IPS-15b (cell line): ENCODE measurements around the gene NPIPA7.
"Not testable (repeated sequence)": the region's sequence is repeated elsewhere in the genome, so short reads cannot be mapped to it uniquely, and the experiment has no call there.

Experiments
- H3K27me3 ChIP-seq: one replicate; pipeline ENCODE4 v1.6.1; 2013; ENCODE audit warnings: low read length; ENCODE audit not compliant: control insufficient read depth, insufficient read depth
- H3K36me3 ChIP-seq: one replicate; pipeline ENCODE4 v1.6.1; 2013; ENCODE audit warnings: low read length; ENCODE audit not compliant: control insufficient read depth, insufficient read depth
- H3K4me1 ChIP-seq: one replicate; pipeline ENCODE4 v1.6.1; 2013; ENCODE audit warnings: mild to moderate bottlenecking, low read length; ENCODE audit not compliant: control insufficient read depth, insufficient read depth
- H3K4me3 ChIP-seq: one replicate; pipeline ENCODE4 v1.5.1; 2013; ENCODE audit warnings: low read depth, low read length
- H3K9ac ChIP-seq: one replicate; pipeline ENCODE4 v1.6.1; 2013; ENCODE audit warnings: low read depth, mild to moderate bottlenecking, low read length
- H3K9me3 ChIP-seq: one replicate; pipeline ENCODE4 v1.6.1; 2013; ENCODE audit warnings: mild to moderate bottlenecking, low read length; ENCODE audit not compliant: control insufficient read depth, insufficient read depth

NPIPA7 gene

GRCh38 chr16:16378840-16379239, at the start of gene NPIPA7:
Gene NPIPA7 (plus strand): TSS chr16:16379140. CDS start chr16:16379245, 105 bp downstream.
- not testable (repeated sequence) for H3K4me3 ChIP-seq, H3K9ac ChIP-seq, H3K27me3 ChIP-seq, H3K36me3 ChIP-seq, H3K4me1 ChIP-seq, H3K9me3 ChIP-seq

GRCh38 chr16:16331466-16331865, 47.5 kb upstream of the NPIPA7 start:
- not testable (repeated sequence) for H3K9me3 ChIP-seq, H3K36me3 ChIP-seq, H3K27me3 ChIP-seq, H3K4me1 ChIP-seq, H3K9ac ChIP-seq, H3K4me3 ChIP-seq

- H3K4me1 ChIP-seq, H3K9ac ChIP-seq, H3K9me3 ChIP-seq, H3K27me3 ChIP-seq, H3K36me3 ChIP-seq, H3K4me3 ChIP-seq: not testable (repeated sequence)
These were observed 21.4 kb upstream of the NPIPA7 start for GRCh38 chr16:16357556-16357955.

- H3K9ac ChIP-seq, H3K27me3 ChIP-seq, H3K4me3 ChIP-seq, H3K9me3 ChIP-seq, H3K4me1 ChIP-seq, H3K36me3 ChIP-seq: not testable (repeated sequence)
These were observed 20.2 kb upstream of the NPIPA7 start for GRCh38 chr16:16358539-16359240.

- H3K27me3 ChIP-seq, H3K9me3 ChIP-seq, H3K36me3 ChIP-seq, H3K4me1 ChIP-seq, H3K9ac ChIP-seq, H3K4me3 ChIP-seq: not testable (repeated sequence)
These were observed 15.3 kb upstream of the NPIPA7 start for GRCh38 chr16:16363595-16363994.

- not testable (repeated sequence) for H3K4me3 ChIP-seq, H3K4me1 ChIP-seq, H3K27me3 ChIP-seq, H3K36me3 ChIP-seq, H3K9ac ChIP-seq, H3K9me3 ChIP-seq
These were observed 14.8 kb upstream of the NPIPA7 start for GRCh38 chr16:16364100-16364499.

- H3K36me3 ChIP-seq, H3K4me1 ChIP-seq, H3K9me3 ChIP-seq, H3K27me3 ChIP-seq, H3K4me3 ChIP-seq, H3K9ac ChIP-seq: not testable (repeated sequence)
These were observed 14.2 kb upstream of the NPIPA7 start for GRCh38 chr16:16364701-16365100.

- H3K9me3 ChIP-seq, H3K9ac ChIP-seq, H3K4me3 ChIP-seq, H3K27me3 ChIP-seq, H3K36me3 ChIP-seq, H3K4me1 ChIP-seq: not testable (repeated sequence)
These were observed 13.6 kb upstream of the NPIPA7 start for GRCh38 chr16:16365319-16365718.

GRCh38 chr16:16365851-16366250, 13.1 kb upstream of the NPIPA7 start:
- not testable (repeated sequence) for H3K4me3 ChIP-seq, H3K36me3 ChIP-seq, H3K4me1 ChIP-seq, H3K27me3 ChIP-seq, H3K9me3 ChIP-seq, H3K9ac ChIP-seq

GRCh38 chr16:16366552-16367284, 12.2 kb upstream of the NPIPA7 start:
- H3K9ac ChIP-seq, H3K9me3 ChIP-seq, H3K36me3 ChIP-seq, H3K4me1 ChIP-seq, H3K27me3 ChIP-seq, H3K4me3 ChIP-seq: not testable (repeated sequence)

- not testable (repeated sequence) for H3K9me3 ChIP-seq
These were observed 11.7 kb upstream of the NPIPA7 start for GRCh38 chr16:16367285-16367628.

GRCh38 chr16:16369081-16369856, 9.7 kb upstream of the NPIPA7 start:
- H3K9me3 ChIP-seq, H3K36me3 ChIP-seq, H3K4me1 ChIP-seq, H3K27me3 ChIP-seq, H3K9ac ChIP-seq, H3K4me3 ChIP-seq: not testable (repeated sequence)

More at GRCh38 chr16:16367285-16367628, 11.7 kb upstream of the NPIPA7 start:
- not testable (repeated sequence) for H3K9ac ChIP-seq, H3K36me3 ChIP-seq, H3K4me3 ChIP-seq, H3K4me1 ChIP-seq, H3K27me3 ChIP-seq
